C4-2B (cell line): ENCODE measurements around the gene TSC22D1.

Source experiments
- CTCF ChIP-seq: fragments of 450-650 bp; conservative IDR thresholded peaks from 2 replicates; pipeline ENCODE4 v1.5.1; 2017; ENCODE audit warnings: mild to moderate bottlenecking
- ZFX ChIP-seq: fragments of 450-650 bp; IDR thresholded peaks from 2 replicates; pipeline ENCODE4 v1.6.1; 2017

- TF ChIP-seq CTCF (no peak), ZFX (no peak)
Measured at GRCh38 chr13:44537248-44537647, 38.9 kb downstream of the TSC22D1 start.
